Trophoblast cell (in vitro differentiated cells and primary cell): ENCODE measurements around the gene MED12.
A peak's percentile ranks its signal among the peaks of the same experiment; 100 is the strongest.

Experiments used
- DNase-seq, 2 donors: peaks; one replicate each; pipeline ENCODE4 v3.0.0-alpha.2; 2016
- H2AFZ ChIP-seq: 2 replicates; pipeline ENCODE4 v1.6.1; 2013; ENCODE audit warnings: low read length, moderate library complexity, mild to moderate bottlenecking; ENCODE audit not compliant: insufficient read depth, poor library complexity
- H2AK5ac ChIP-seq: 2 replicates; pipeline ENCODE4 v1.6.1; 2013; ENCODE audit warnings: mild to moderate bottlenecking, low read length
- H2BK120ac ChIP-seq: 2 replicates; pipeline ENCODE4 v1.6.1; 2013; ENCODE audit warnings: low read length, mild to moderate bottlenecking, moderate library complexity; ENCODE audit not compliant: insufficient read depth, poor library complexity
- H2BK12ac ChIP-seq: 2 replicates; pipeline ENCODE4 v1.6.1; 2013; ENCODE audit warnings: mild to moderate bottlenecking, low read length, moderate library complexity
- H2BK5ac ChIP-seq: 2 replicates; pipeline ENCODE4 v1.6.1; 2013; ENCODE audit warnings: low read length, low read depth, moderate library complexity, mild to moderate bottlenecking; ENCODE audit not compliant: poor library complexity
- H3K14ac ChIP-seq: 2 replicates; pipeline ENCODE4 v1.6.1; 2013; ENCODE audit warnings: mild to moderate bottlenecking, low read length
- H3K18ac ChIP-seq: 2 replicates; pipeline ENCODE4 v1.6.1; 2013; ENCODE audit warnings: mild to moderate bottlenecking, low read length
- H3K23ac ChIP-seq: 2 replicates; pipeline ENCODE4 v1.6.1; 2013; ENCODE audit warnings: low read length
- H3K27ac ChIP-seq: 2 replicates; pipeline ENCODE4 v1.5.1; 2013; ENCODE audit warnings: low read depth, mild to moderate bottlenecking, inconsistent platforms, low read length, moderate library complexity
- H3K27me3 ChIP-seq: 2 replicates; pipeline ENCODE4 v1.6.1; 2013; ENCODE audit warnings: inconsistent platforms, mild to moderate bottlenecking, low read length, moderate library complexity; ENCODE audit not compliant: insufficient read depth
- H3K36me3 ChIP-seq, 2 experiments: 1 replicate in 1 of 2; 2 replicates in 1 of 2; pipeline ENCODE4 v1.6.1; 2013; ENCODE audit warnings: low read length in 2 of 2, mild to moderate bottlenecking in 2 of 2, moderate library complexity in 1 of 2; ENCODE audit not compliant: insufficient read depth in 2 of 2, control insufficient read depth in 1 of 2
- H3K4ac ChIP-seq: 2 replicates; pipeline ENCODE4 v1.6.1; 2013; ENCODE audit warnings: low read depth, mild to moderate bottlenecking, low read length, moderate library complexity
- H3K4me1 ChIP-seq, 2 experiments: 1 replicate in 1 of 2; 2 replicates in 1 of 2; pipeline ENCODE4 v1.6.1; 2013; ENCODE audit warnings: low read length in 2 of 2, mild to moderate bottlenecking in 2 of 2, moderate library complexity in 1 of 2; ENCODE audit not compliant: insufficient read depth in 2 of 2, control insufficient read depth in 1 of 2
- H3K4me2 ChIP-seq: 2 replicates; pipeline ENCODE4 v1.6.1; 2013; ENCODE audit warnings: inconsistent platforms, mild to moderate bottlenecking, low read length, moderate library complexity
- H3K4me3 ChIP-seq: 2 replicates; pipeline ENCODE4 v1.5.1; 2013; ENCODE audit warnings: mild to moderate bottlenecking, low read depth, low read length, inconsistent platforms
- H3K79me1 ChIP-seq: one replicate; pipeline ENCODE4 v1.6.1; 2013; ENCODE audit warnings: low read length
- H3K79me2 ChIP-seq: 2 replicates; pipeline ENCODE4 v1.6.1; 2013; ENCODE audit warnings: low read length, mild to moderate bottlenecking; ENCODE audit not compliant: control insufficient read depth, insufficient read depth, poor library complexity
- H3K9ac ChIP-seq: 2 replicates; pipeline ENCODE4 v1.6.1; 2013; ENCODE audit warnings: mild to moderate bottlenecking, low read length
- H3K9me3 ChIP-seq: 2 replicates; pipeline ENCODE4 v1.6.1; 2013; ENCODE audit warnings: low read depth, mild to moderate bottlenecking, control low read depth, inconsistent platforms, low read length; ENCODE audit not compliant: insufficient read depth
- H4K12ac ChIP-seq: 2 replicates; pipeline ENCODE4 v1.6.1; 2013; ENCODE audit warnings: low read depth, mild to moderate bottlenecking, low read length, moderate library complexity
- H4K8ac ChIP-seq: 2 replicates; pipeline ENCODE4 v1.6.1; 2013; ENCODE audit warnings: low read depth, mild to moderate bottlenecking, low read length, moderate library complexity
- H4K91ac ChIP-seq: one replicate; pipeline ENCODE4 v1.6.1; 2013; ENCODE audit warnings: low read depth, mild to moderate bottlenecking, low read length, moderate library complexity
- WGBS: extraction: QIAGEN DNeasy Blood & Tissue Kit; methylation state at CpG from one replicate; pipeline ENCODE4 v1.1.7; 2013; ENCODE audit warnings: missing lambda C conversion rate; ENCODE audit not compliant: insufficient read length, insufficient coverage; ENCODE audit errors: extremely low coverage; 5-methylcytosine and 5-hydroxymethylcytosine counted together

MED12 gene

DNA sequence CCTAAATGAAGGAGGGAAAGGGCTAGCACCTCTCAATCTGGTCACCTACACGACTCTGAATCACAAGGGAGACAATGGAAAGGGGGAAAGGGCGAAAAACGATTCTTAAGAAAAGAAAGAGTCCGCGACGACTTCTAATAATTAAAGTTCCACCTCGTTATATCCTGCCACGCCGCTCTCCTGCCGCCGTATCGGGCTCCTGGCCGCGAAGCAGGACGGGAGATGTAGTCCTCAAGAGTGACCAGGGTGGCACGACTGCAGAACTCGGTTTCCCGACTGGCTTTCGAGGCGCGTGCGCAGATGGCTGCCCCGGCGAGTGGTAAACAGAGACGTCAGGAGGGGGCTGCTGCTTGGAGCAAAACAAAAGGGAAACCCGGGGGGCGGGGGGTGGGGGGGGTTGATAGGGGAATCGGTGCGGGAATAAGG, 22.8 kb upstream of the MED12 start, which contains the start of gene FOXO4:
FOXO4 (plus strand) TSS at position 297 of the 426 bp plus-strand sequence. CDS start 678 bp downstream, outside the sequence.
- H3K4me2 ChIP-seq = peak within 1 kb of the TSS; percentile 90
- H3K79me2 ChIP-seq = no peaks in the 10 kb centered on the region
- no peak within 1 kb of the TSS for H2BK5ac ChIP-seq
- no CpG with 5 or more reads among the region's 29 CpGs for WGBS
- no peaks in the 10 kb centered on the region for H3K9me3 ChIP-seq
- H3K27me3 ChIP-seq = no peaks in the 10 kb centered on the region
- peak within 1 kb of the TSS; percentile 80 for H3K4ac ChIP-seq
- peaks cover 0 to under 1% of the 10 kb centered on the region in 2 experiments for H3K36me3 ChIP-seq
- peak within 1 kb of the TSS; percentile 63 for H2AFZ ChIP-seq
- peak within 1 kb of the TSS; percentile 29 for H3K14ac ChIP-seq
- H3K18ac ChIP-seq = peak within 1 kb of the TSS; percentile 35
- H3K9ac ChIP-seq = peak within 1 kb of the TSS; percentile 43
- H4K12ac ChIP-seq = no peak within 1 kb of the TSS
- H4K8ac ChIP-seq = peak within 1 kb of the TSS; percentile 43
- H3K4me1 ChIP-seq = peaks cover 0 to 3% of the 10 kb centered on the region in 2 experiments
- peak within 1 kb of the TSS; percentile 27 for H2BK120ac ChIP-seq
- peak; percentile 76 to 80 for DNase-seq
- no peak within 1 kb of the TSS for H3K27ac ChIP-seq
- H2BK12ac ChIP-seq = no peak within 1 kb of the TSS
- no peak within 1 kb of the TSS for H3K23ac ChIP-seq
- H3K79me1 ChIP-seq = peaks cover 6% of the 10 kb centered on the region
- H3K4me3 ChIP-seq = peak within 1 kb of the TSS; percentile 68
- peak within 1 kb of the TSS; percentile 52 for H4K91ac ChIP-seq
- H2AK5ac ChIP-seq = no peak within 1 kb of the TSS

GRCh38 chrX:71095981-71096759, 22.2 kb upstream of the MED12 start:
- Histone ChIP-seq H3K23ac (no peak overlapping the region), H2BK12ac (no peak overlapping the region)

GRCh38 chrX:71096760-71097032, 21.7 kb upstream of the MED12 start:
- H3K4me2 ChIP-seq = peak overlapping the region; percentile 81
- H3K36me3 ChIP-seq = peaks cover 0 to 7% of the 10 kb centered on the region in 2 experiments
- no peak overlapping the region for H3K9ac ChIP-seq
- no peak overlapping the region for H2BK5ac ChIP-seq
- no peaks in the 10 kb centered on the region for H3K27me3 ChIP-seq
- H3K9me3 ChIP-seq = no peaks in the 10 kb centered on the region
- no peak overlapping the region for H3K23ac ChIP-seq
- no peak overlapping the region for H2BK120ac ChIP-seq
- no peaks in the 10 kb centered on the region for H3K79me2 ChIP-seq
- H3K4ac ChIP-seq = peak overlapping the region; percentile 80
- H3K18ac ChIP-seq = no peak overlapping the region
- no peak for DNase-seq
- no peak overlapping the region for H2BK12ac ChIP-seq
- peak overlapping the region; percentile 52 for H4K91ac ChIP-seq
- no peak overlapping the region for H3K27ac ChIP-seq
- peaks cover 7 to 12% of the 10 kb centered on the region in 2 experiments for H3K4me1 ChIP-seq
- no peak overlapping the region for H4K8ac ChIP-seq
- no peak overlapping the region for H2AK5ac ChIP-seq
- H2AFZ ChIP-seq = no peak overlapping the region
- WGBS = no CpG with 5 or more reads among the region's 9 CpGs
- no peak overlapping the region for H4K12ac ChIP-seq
- H3K79me1 ChIP-seq = peaks cover 6% of the 10 kb centered on the region
- peak overlapping the region; percentile 68 for H3K4me3 ChIP-seq
- H3K14ac ChIP-seq = peak overlapping the region; percentile 29

More at GRCh38 chrX:71095981-71096759, 22.2 kb upstream of the MED12 start:
- WGBS = no CpG with 5 or more reads among the region's 46 CpGs
- no peak overlapping the region for H4K12ac ChIP-seq
- H2BK5ac ChIP-seq = no peak overlapping the region
- H3K27me3 ChIP-seq = no peaks in the 10 kb centered on the region
- peak overlapping the region; percentile 43 for H3K9ac ChIP-seq
- H2AFZ ChIP-seq = peak overlapping the region; percentile 63
- H2BK120ac ChIP-seq = peak overlapping the region; percentile 27
- peaks cover 6% of the 10 kb centered on the region for H3K79me1 ChIP-seq
- H3K9me3 ChIP-seq = no peaks in the 10 kb centered on the region
- peak overlapping the region; percentile 80 for H3K4ac ChIP-seq
- no peaks in the 10 kb centered on the region for H3K79me2 ChIP-seq
- peak overlapping the region; percentile 35 for H3K18ac ChIP-seq
- peaks cover 0 to 4% of the 10 kb centered on the region in 2 experiments for H3K36me3 ChIP-seq
- H2AK5ac ChIP-seq = no peak overlapping the region
- H3K14ac ChIP-seq = peak overlapping the region; percentile 29
- H3K4me1 ChIP-seq = peaks cover 5 to 8% of the 10 kb centered on the region in 2 experiments
- H3K4me3 ChIP-seq = peak overlapping the region; percentile 68
- H4K8ac ChIP-seq = peak overlapping the region; percentile 42
- peak overlapping the region; percentile 52 for H4K91ac ChIP-seq
- peak overlapping the region; percentile 81 for H3K4me2 ChIP-seq
- DNase-seq = peak in 1 of 2 donors; percentile 31
- H3K27ac ChIP-seq = no peak overlapping the region

DNA sequence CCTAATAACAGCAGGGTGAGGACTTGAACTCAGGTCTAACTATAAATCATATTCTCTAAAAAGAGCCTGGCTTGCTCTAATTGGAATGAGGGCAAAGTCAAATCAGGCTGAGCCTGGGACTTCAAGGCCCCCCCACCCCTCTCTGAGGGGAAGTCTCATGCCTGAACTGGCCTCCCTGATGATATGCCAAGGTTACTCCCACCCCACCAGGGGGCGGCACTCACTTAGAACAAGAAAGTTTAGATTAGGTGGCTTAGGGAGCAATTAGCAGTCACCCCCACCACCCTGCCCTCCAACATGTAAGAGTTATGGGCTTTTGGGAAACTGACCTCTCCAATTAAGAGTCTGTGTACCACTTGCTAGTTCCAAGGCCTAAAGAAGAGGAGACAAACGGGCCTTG, 20.1 kb upstream of the MED12 start:
- Histone ChIP-seq H4K8ac (no peak overlapping the region), H3K23ac (no peak overlapping the region), H3K9me3 (no peaks in the 10 kb centered on the region), H2BK120ac (no peak overlapping the region), H2AK5ac (no peak overlapping the region), H3K27me3 (no peaks in the 10 kb centered on the region), H3K4me3 (no peak overlapping the region), H3K27ac (no peak overlapping the region), H3K79me2 (no peaks in the 10 kb centered on the region), H3K4ac (no peak overlapping the region), H3K9ac (no peak overlapping the region), H4K91ac (no peak overlapping the region), H3K4me2 (no peak overlapping the region), H2BK5ac (no peak overlapping the region), H3K79me1 (peaks cover 7% of the 10 kb centered on the region), H3K36me3 (peaks cover 0 to 7% of the 10 kb centered on the region in 2 experiments), H3K4me1 (peaks cover 13 to 19% of the 10 kb centered on the region in 2 experiments), H3K18ac (no peak overlapping the region), H4K12ac (no peak overlapping the region), H2BK12ac (no peak overlapping the region), H3K14ac (no peak overlapping the region), H2AFZ (no peak overlapping the region)
- no CpG with 5 or more reads among the region's 2 CpGs for WGBS
- DNase-seq = peak; percentile 13 to 46
